ENCODE measurements around the gene USH2A. TPM values are rescaled to one million over a fixed set of nuclear protein-coding genes. Genes with fewer than 3 reads are reported as not detected.

The USH2A gene
- total and polyA plus RNA-seq, 3 donors from 2014 or later, result 1.6 to 2.5 (median 1.8) TPM

- H3K4me3 ChIP-seq, result no peak overlapping the region
- no peaks in the 10 kb centered on the region for H3K27me3 ChIP-seq
- intact Hi-C loops (cut with DNase I; ENCODE audit: low total_unique reads), result no loop called here
- no peaks in the 10 kb centered on the region for H3K4me1 ChIP-seq
- DNase-seq, result no peak
- H3K36me3 ChIP-seq (ENCODE audit: low read depth, missing control alignments), result no peaks in the 10 kb centered on the region
- TF ChIP-seq CTCF (IDR thresholded peaks at IDR 0.05), result no peak
- TF ChIP-seq POLR2A (IDR thresholded peaks at IDR 0.05), result no peak
- WGBS, 2 donors, result 50 to 51% methylated on average over 3 of the region's 3 CpGs
- H3K9me3 ChIP-seq, result no peaks in the 10 kb centered on the region
- H3K27ac ChIP-seq, result no peak overlapping the region
These were observed 791.8 kb downstream of the USH2A start for GRCh38 chr1:215631489-215631888.

GRCh38 chr1:215631040-215631439, 792.2 kb downstream of the USH2A start:
- TF ChIP-seq POLR2A (IDR thresholded peaks at IDR 0.05) (no peak), CTCF (IDR thresholded peaks at IDR 0.05) (no peak)
- Histone ChIP-seq H3K9me3 (no peaks in the 10 kb centered on the region), H3K27me3 (no peaks in the 10 kb centered on the region), H3K4me3 (no peak overlapping the region), H3K36me3 (ENCODE audit: low read depth, missing control alignments) (no peaks in the 10 kb centered on the region), H3K27ac (no peak overlapping the region), H3K4me1 (no peaks in the 10 kb centered on the region)
- WGBS, 2 donors, result 80 to 91% methylated on average over 1 of the region's 1 CpG
- intact Hi-C loops (cut with DNase I; ENCODE audit: low total_unique reads), result no loop called here
- DNase-seq, result no peak

GRCh38 chr1:215625949-215626348, 797.3 kb downstream of the USH2A start:
- H3K27me3 ChIP-seq, result no peaks in the 10 kb centered on the region
- H3K27ac ChIP-seq, result no peak overlapping the region
- H3K4me1 ChIP-seq, result no peaks in the 10 kb centered on the region
- no peaks in the 10 kb centered on the region for H3K36me3 ChIP-seq (ENCODE audit: low read depth, missing control alignments)
- no peaks in the 10 kb centered on the region for H3K9me3 ChIP-seq
- DNase-seq, result no peak
- no peak for TF ChIP-seq CTCF (IDR thresholded peaks at IDR 0.05)
- no peak for TF ChIP-seq POLR2A (IDR thresholded peaks at IDR 0.05)
- intact Hi-C loops (cut with DNase I; ENCODE audit: low total_unique reads), result no loop called here
- H3K4me3 ChIP-seq, result no peak overlapping the region

GRCh38 chr1:215623162-215623561, 800.1 kb downstream of the USH2A start:
- H3K27ac ChIP-seq, result no peak overlapping the region
- 93 to 96% methylated on average over 4 of the region's 4 CpGs for WGBS, 2 donors
- H3K36me3 ChIP-seq (ENCODE audit: low read depth, missing control alignments), result no peaks in the 10 kb centered on the region

More at GRCh38 chr1:215623162-215623561, 800.1 kb downstream of the USH2A start:
- intact Hi-C loops (cut with DNase I; ENCODE audit: low total_unique reads), result no loop called here
- no peak for DNase-seq
- Histone ChIP-seq H3K9me3 (no peaks in the 10 kb centered on the region), H3K4me3 (no peak overlapping the region), H3K27me3 (no peaks in the 10 kb centered on the region), H3K4me1 (no peaks in the 10 kb centered on the region)
- TF ChIP-seq POLR2A (IDR thresholded peaks at IDR 0.05) (no peak), CTCF (IDR thresholded peaks at IDR 0.05) (no peak)

Measured in testis (tissue), 3 donors.